Pancreas (tissue), 10 donors: Measurements from ENCODE around the gene ABR. TPM values are rescaled to one million over a fixed set of nuclear protein-coding genes. Genes with fewer than 3 reads are reported as not detected.

Source experiments
- ATAC-seq, 4 donors: fragments of 200-7000 bp; cut with Tn5 transposase; one replicate each; pipeline versions ENCODE4 v1.8.0 to v1.9.1; 2020; ENCODE audit warnings: mild to moderate bottlenecking in 4 of 4, moderate library complexity in 4 of 4
- DNase-seq, 6 donors: peaks; one replicate each; pipeline ENCODE4 v3.0.0-alpha.2; 2020
- FAIRE-seq: peaks from 2 replicates; lab custom pipeline; 2012; peaks lifted over from hg19 to GRCh38; lab: Jason Lieb, UNC
- H3K27ac ChIP-seq, 4 donors: fragments of 200-600 bp; sonication (generic); 1 replicate in 3 of 4; 2 replicates in 1 of 4; pipeline versions ENCODE4 v1.5.0 to v1.8.0; 2020
- H3K27me3 ChIP-seq, 4 donors: fragments of 200-600 bp; one replicate each; pipeline ENCODE4 v1.8.0; 2021
- H3K36me3 ChIP-seq, 3 donors: fragments of 200-600 bp; sonication (generic) in 1 of 3; one replicate each; pipeline versions ENCODE4 v1.5.0 to v1.8.0; 2020 to 2021
- H3K4me1 ChIP-seq, 3 donors: fragments of 200-600 bp; one replicate each; pipeline ENCODE4 v1.8.0; 2021
- H3K4me3 ChIP-seq, 4 donors: fragments of 200-600 bp; sonication (generic) in 2 of 4; one replicate each; pipeline versions ENCODE4 v1.5.0 to v1.8.0; 2020 to 2021
- H3K9me3 ChIP-seq, 4 donors: fragments of 200-600 bp; one replicate each; pipeline ENCODE4 v1.8.0; 2021
- CTCF ChIP-seq, 4 donors: fragments of 200-600 bp; sonication (generic) in 3 of 4; IDR thresholded peaks; one replicate each; pipeline versions ENCODE4 v1.5.0 to v1.8.0; 2021; ENCODE audit warnings: antibody characterized with exemption in 4 of 4
- WGBS, 2 donors: extraction: QIAGEN DNeasy Blood & Tissue Kit; methylation state at CpG; one replicate each; pipeline ENCODE4 v1.1.7; 2013; 5-methylcytosine and 5-hydroxymethylcytosine counted together
- intact Hi-C, 3 donors: fragments of 100-400 bp; cut with DNase I; formaldehyde crosslinking; loops; one replicate each; pipeline versions ENCODE4 v1.11.1 to v1.14.2; 2022
- polyA plus RNA-seq, 2 donors: library from polyadenylated mRNA; stranded (reverse); fragments of 200-250 nt; gene quantifications; one replicate each; pipeline ENCODE4 v1.2.3, GENCODE V29; 2013
- total RNA-seq, 6 donors: library from RNA; stranded (reverse); fragmentation: NEBNext Ultra II Directional in 4 of 6; extraction: Animal tissue kit (Norgen Biotek cat#: 25700) in 4 of 6; gene quantifications; one replicate each; pipeline versions ENCODE4 v1.2.1 to v1.2.4, GENCODE V29; 2021 to 2023
- donor health status: healthy with polysubstance abuse.
- donor health status: DM: no; HTN: no; CAD: no; lungs with moderate emphysema.
- donor health status: DM: no; HTN: no; CAD: no.
- donor health status: control.
- donor health status: control.
- donor health status: Bipolar disorder and iron deficiency.
- donor health status: DM: yes; HTN: yes; CAD: no.
- donor health status: DM: no; HTN: no; CAD: no.
- donor health status: DM: no; HTN: no; CAD: no.
- donor health status: DM: yes; HTN: yes; CAD: no.

The ABR gene
- total and polyA plus RNA-seq, 8 donors, result 15.4 to 65.7 (median 28.4) TPM

- Histone ChIP-seq H3K4me3 (no peak overlapping the region), H3K36me3 (no peaks in the 10 kb centered on the region), H3K27me3 (no peaks in the 10 kb centered on the region), H3K27ac (no peak overlapping the region), H3K4me1 (peaks cover 0 to 9% (median 0%) of the 10 kb centered on the region in 3 donors), H3K9me3 (no peaks in the 10 kb centered on the region)
- FAIRE-seq (no peak), DNase-seq (no peak), ATAC-seq (no peak)
- WGBS, 2 donors, result 65 to 76% methylated on average over 24 of the region's 24 CpGs
- no peak for TF ChIP-seq CTCF (IDR thresholded peaks at IDR 0.05)
- intact Hi-C loops, result loop anchor here in 1 of 3 donors (5.0 kb wide), 1 partner anchor 55 kb away; no protein-coding TSS in a partner anchor
Observed at GRCh38 chr17:1126801-1127550, 52.8 kb downstream of the ABR start.

- intact Hi-C loops, result loop anchor here in 1 of 3 donors (5.0 kb wide), 1 partner anchor 56 kb away; no protein-coding TSS in a partner anchor
- no peak for TF ChIP-seq CTCF (IDR thresholded peaks at IDR 0.05)
- Histone ChIP-seq H3K4me3 (no peak overlapping the region), H3K9me3 (no peaks in the 10 kb centered on the region), H3K36me3 (no peaks in the 10 kb centered on the region), H3K27ac (no peak overlapping the region), H3K27me3 (no peaks in the 10 kb centered on the region), H3K4me1 (peaks cover 0 to 9% (median 0%) of the 10 kb centered on the region in 3 donors)
- no peak for ATAC-seq
- no peak for DNase-seq
- 63 to 71% methylated on average over 25 to 26 of the region's 26 CpGs for WGBS, 2 donors
- no peak for FAIRE-seq
Observed at GRCh38 chr17:1126250-1126797, 53.5 kb downstream of the ABR start.

DNA sequence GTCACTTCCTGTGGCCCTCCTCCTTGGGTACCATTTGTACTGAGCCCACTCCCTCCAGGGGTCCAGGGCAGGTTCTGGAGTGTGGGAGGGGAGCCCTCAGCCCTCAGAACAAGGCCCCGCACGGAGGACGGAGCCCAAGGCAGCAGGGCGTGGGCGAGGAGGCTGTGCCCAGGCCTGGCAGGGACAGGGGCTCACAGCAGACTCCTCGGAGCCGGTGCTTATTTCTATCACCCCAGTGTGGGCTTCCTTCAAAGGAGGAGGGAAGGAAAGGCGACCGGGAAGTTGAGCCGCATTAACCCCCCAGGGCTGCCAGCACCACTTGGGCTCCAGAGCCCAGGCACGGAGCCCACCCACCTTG lies 54.0 kb downstream of the ABR start:
- Histone ChIP-seq H3K27ac (no peak overlapping the region), H3K36me3 (no peaks in the 10 kb centered on the region), H3K4me3 (no peak overlapping the region), H3K4me1 (peaks cover 0 to 9% (median 0%) of the 10 kb centered on the region in 3 donors), H3K9me3 (no peaks in the 10 kb centered on the region), H3K27me3 (no peaks in the 10 kb centered on the region)
- intact Hi-C loops, result loop anchor here in 1 of 3 donors (5.0 kb wide), 1 partner anchor 57 kb away; no protein-coding TSS in a partner anchor
- FAIRE-seq (no peak), ATAC-seq (no peak), DNase-seq (no peak)
- no peak for TF ChIP-seq CTCF (IDR thresholded peaks at IDR 0.05)
- 70 to 82% methylated on average over 11 of the region's 11 CpGs for WGBS, 2 donors

GRCh38 chr17:1124896-1125787 lies 54.6 kb downstream of the ABR start:
- Histone ChIP-seq H3K27ac (no peak overlapping the region), H3K9me3 (no peaks in the 10 kb centered on the region), H3K4me3 (no peak overlapping the region), H3K36me3 (no peaks in the 10 kb centered on the region), H3K27me3 (no peaks in the 10 kb centered on the region), H3K4me1 (peaks cover 0 to 9% (median 0%) of the 10 kb centered on the region in 3 donors)
- WGBS, 2 donors, result 70 to 85% methylated on average over 48 to 53 of the region's 53 CpGs
- intact Hi-C loops, result loop anchor here in 2 of 3 donors (5.0 kb wide), 2 partner anchors 57 to 62 kb away; no protein-coding TSS in a partner anchor
- no peak for TF ChIP-seq CTCF (IDR thresholded peaks at IDR 0.05)
- no peak for DNase-seq
- no peak for ATAC-seq
- no peak for FAIRE-seq
